ENCODE measurements around the gene TSPAN4.

Gene TSPAN4

DNA sequence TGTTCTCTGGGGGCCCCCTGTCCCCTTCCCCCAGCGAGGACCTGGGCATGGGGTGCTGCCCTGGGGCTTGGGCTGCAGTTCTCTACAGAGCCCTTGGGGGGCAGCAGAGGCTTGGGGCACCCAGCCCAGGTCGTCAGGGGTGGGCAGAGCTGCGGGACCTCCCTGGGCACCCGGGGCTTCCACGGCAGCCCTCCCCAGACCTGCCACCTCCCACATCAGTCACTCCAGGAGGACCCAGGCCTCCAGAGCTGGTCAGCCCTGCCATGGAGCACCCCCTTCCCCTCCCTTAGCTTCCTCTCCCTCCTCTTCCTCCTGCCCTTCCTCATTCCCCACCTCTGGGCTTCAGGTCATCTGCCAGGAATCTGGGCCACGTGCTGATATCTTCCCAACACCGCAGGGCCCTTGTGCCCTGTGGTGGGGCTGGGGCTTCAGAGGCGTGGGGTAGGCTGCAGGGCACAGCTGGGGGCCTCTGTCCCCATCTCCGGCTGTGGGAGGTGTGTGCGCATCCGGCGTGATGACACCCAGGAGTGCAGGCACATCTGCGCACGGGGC is 5.8 kb downstream of the TSPAN4 start:
- DNase-seq (ENCODE audit: low spot score) (no peak), FAIRE-seq (no peak)

- DNase-seq (ENCODE audit: low spot score) (no peak), FAIRE-seq (no peak)
Observed at GRCh38 chr11:849104-849824, 6.6 kb downstream of the TSPAN4 start.

GRCh38 chr11:849951-850774 is 7.5 kb downstream of the TSPAN4 start:
- DNase-seq (ENCODE audit: low spot score) (no peak), FAIRE-seq (no peak)

GRCh38 chr11:850775-851763 is 8.4 kb downstream of the TSPAN4 start:
- DNase-seq (ENCODE audit: low spot score): no peak
- FAIRE-seq: no peak

DNA sequence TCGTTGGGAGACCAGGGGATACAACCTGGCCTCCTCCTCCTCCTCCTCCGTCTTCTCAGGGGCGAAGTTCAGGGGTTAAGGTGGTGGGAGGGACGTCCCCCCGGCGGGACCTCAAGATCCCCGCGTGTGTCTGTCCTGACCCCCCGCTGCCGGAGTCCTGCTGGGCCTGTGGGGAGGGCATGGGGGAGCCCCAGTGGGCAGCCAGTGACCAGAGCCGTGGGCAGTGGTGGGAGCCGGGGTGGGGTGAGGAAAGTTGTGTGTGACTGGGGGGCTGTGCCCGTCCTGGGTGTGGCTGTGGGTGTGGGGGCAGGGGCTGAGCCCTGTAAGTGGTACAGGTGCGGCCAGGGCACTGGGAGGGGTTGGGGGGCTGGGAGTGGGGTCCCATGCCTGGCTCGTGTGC is 10.1 kb downstream of the TSPAN4 start:
- FAIRE-seq (no peak), DNase-seq (ENCODE audit: low spot score) (no peak)

DNA sequence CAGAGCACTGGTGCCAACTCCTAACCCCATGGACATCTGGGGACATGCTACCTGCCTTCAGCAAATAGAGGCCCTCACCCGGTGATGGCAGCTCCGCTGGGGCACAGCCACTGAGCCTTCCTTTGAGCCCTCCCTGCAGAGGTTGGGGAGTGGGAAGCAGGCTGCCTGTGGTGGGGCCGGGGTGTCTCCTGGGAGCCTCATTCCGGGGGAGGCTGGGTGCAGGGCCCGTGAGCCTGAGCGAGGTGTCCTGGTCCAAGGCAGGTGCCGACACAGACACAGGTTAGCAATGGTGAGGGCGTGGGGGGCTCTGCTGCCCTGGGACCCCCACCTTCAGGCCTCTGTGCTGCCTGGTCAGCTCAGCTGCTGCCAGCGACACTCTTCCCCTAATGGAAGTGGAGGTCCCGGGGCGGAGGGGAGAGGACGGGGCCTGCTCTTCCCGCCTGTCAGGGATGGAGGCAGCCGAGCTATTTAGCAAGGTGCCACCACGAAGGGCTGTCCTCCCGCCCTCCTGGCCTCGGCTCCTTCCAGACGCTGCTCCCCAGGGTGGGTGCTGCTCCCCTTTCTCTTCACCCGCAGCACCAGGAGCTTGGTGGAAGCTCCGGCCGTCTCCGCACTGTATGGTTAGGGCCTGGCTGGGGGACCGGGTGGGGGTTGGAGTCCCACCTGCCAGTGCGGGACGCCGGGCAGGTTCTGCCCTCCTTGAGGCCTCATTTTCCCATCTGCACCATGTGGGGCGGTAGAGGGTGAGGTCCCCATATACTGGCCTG is 11.2 kb downstream of the TSPAN4 start:
- no peak for FAIRE-seq
- DNase-seq (ENCODE audit: low spot score): no peak

DNA sequence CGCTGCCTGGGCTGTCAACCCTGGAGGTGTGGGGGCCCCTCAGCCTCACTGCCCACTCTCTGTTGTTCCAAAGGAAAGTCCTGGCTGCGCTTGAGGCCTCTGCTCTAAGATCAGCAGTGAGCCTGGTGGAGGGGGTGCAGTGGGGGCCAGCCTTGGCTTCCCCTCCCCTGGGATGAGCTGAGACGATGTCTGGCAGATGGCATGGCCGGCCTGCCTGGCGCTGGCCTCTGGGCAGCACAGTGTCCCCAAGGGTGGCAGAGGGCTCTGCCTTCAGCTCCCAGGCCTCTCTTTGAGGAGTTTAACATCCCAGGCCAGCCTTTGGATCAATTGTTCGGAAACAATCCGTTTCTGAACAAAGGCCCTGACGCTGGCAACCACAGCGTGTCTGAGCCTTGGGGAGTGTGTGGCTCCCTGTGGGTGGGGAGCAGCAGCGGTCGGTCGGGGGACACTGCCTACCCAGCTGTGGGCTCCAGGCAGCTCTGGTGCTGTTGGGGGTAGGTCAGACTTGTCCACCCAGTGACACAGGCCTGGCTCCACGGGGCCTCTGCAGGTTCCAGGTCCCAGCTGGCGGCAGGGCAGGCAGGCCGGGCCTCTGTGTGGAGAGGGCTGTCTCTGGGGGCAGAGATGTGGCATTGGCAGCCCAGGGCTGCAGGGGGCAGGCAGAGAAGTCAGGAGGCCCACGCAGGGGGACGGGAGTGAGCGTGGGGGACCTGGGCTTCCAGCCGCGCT is 12.1 kb downstream of the TSPAN4 start:
- FAIRE-seq: no peak
- no peak for DNase-seq (ENCODE audit: low spot score)

DNA sequence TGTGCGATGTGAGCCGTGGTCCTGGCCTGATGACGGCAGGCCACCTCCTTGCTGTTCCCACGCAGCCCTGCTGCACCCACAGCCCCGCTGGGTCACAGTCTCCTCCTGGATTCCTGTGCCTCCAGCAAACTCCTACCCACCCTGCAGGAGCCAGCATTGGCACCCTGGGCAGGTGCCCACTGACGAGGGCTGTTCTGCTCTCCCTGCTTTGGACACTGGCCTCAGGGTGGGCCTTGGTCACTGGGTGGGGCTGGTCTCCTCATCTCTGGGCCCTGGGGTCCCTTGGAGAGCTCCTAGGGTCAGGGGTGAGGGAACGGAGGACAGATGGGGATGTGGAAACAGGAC is 12.7 kb downstream of the TSPAN4 start:
- DNase-seq (ENCODE audit: low spot score) (no peak), FAIRE-seq (no peak)

DNA sequence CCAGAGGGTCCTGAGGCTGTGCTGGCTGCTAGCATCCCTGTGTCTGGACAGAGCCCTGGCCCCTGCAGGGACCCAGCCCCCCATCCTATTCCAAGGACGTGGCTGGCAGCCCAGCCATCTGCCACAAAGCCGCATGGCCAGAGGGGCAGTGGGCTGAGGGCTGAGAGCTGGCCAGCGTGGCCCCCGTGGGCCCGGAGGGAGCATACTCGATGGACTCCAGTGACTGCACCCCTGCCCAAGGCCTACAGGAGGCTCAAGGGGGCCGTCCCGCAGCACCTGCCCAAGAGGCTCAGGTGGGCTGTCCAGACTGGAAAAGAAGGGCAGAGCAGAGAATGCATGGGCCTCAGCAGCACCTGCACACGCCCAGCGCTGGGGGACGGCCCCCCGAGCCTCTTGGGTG is 13.1 kb downstream of the TSPAN4 start:
- no peak for DNase-seq (ENCODE audit: low spot score)
- no peak for FAIRE-seq

DNA sequence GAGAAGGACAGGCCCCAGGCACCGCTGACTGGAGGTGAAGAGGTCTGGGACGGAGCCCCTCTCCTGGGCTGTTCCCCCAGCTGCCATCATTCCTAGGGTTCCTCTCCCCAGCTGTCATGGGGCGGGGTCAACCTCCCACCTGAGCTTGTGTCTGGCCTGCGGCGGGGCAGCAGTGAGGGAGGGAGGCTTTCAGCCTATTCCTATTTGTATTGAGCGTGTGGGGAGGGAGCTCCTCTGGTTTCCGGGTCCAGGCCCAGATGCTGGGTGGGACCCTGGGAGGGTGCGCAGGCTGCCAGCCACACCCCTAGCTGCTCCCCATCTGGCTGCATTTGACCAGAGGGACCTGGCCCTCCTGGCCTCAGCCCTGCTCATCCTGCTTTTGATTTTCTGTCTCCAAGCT is 13.7 kb downstream of the TSPAN4 start:
- FAIRE-seq: no peak

GRCh38 chr11:858053-858761 is 15.6 kb downstream of the TSPAN4 start:
- no peak for FAIRE-seq
- DNase-seq (ENCODE audit: low spot score): no peak

More for the DNA sequence above, 13.7 kb downstream of the TSPAN4 start:
- DNase-seq (ENCODE audit: low spot score): no peak

DNA sequence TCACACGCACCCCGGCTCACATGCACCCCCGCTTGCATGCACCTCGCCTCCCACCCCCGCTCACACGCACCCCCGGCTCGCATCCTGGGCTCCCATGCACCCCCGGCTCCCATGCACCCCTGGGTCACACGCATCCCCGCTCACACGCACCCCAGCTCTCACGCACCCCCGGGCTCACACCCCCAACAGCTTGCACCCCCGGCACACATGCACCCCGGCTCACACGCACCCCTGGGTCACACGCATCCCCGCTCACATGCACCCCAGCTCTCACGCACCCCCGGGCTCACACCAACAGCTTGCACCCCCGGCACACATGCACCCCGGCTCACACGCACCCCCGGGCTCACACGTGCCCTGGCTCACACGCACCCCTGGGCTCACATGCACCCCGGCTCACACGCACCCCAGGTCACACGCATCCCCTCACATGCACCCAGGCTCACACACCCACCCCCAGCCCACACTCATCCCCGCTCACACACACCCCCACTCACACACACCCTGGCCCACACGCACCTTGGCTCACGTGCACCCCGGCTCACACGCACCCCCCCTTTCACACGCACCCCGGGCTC is 16.2 kb downstream of the TSPAN4 start:
- no peak for FAIRE-seq

GRCh38 chr11:859394-860131 is 16.9 kb downstream of the TSPAN4 start:
- DNase-seq (ENCODE audit: low spot score) (no peak), FAIRE-seq (no peak)

More for the DNA sequence above, 16.2 kb downstream of the TSPAN4 start:
- DNase-seq (ENCODE audit: low spot score): no peak

DNA sequence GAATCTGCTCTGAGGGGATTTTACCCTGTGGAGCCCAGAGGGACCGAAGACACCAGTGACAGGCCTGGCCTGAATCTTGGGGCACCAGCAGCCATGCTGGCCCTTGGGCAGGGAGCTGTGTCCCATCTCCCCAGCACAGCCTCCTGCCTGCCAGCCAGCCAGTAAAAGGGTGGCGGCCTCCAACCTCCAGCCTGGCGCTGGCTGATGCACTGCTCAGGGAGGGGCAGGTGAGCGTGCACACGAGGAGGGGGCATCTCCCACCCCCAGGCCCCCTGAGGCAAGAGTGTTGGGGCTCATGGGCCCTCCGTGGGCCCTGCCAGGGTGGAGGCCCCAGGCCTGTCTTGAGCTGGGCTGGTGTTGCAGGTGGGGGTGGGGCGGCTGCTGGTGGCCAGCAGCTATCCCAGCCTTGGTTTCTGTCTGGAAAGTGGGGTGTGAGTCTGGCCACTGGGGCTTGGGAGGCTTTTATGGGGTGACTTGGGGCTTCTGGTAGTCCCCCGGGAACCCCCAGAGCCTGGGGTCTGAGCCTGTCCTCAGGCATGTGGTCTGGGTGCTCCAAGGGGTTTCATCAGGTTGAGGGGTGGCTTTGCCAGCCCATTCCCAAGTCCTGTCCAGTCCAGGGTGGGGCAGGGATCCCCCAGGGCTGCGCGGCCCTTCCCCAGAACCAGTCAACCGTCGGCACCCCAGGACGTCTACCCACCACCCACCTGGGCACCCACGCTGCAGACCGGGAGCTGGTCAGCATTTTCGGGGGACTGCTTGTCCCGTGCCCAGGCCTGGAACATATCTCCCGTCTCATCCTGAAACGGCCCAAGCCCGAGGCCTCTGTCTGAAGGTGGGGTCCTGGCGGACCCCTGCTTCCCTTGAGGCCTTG is 17.8 kb downstream of the TSPAN4 start:
- FAIRE-seq: no peak
- no peak for DNase-seq (ENCODE audit: low spot score)

- FAIRE-seq: no peak
- DNase-seq (ENCODE audit: low spot score): no peak
Observed at GRCh38 chr11:861105-861479, 18.4 kb downstream of the TSPAN4 start.

- DNase-seq (ENCODE audit: low spot score) (no peak), FAIRE-seq (no peak)
Observed at GRCh38 chr11:862081-862661, 19.5 kb downstream of the TSPAN4 start.

GRCh38 chr11:862696-863022 is 20.0 kb downstream of the TSPAN4 start:
- DNase-seq (ENCODE audit: low spot score): no peak
- no peak for FAIRE-seq

All from RCC 7860 (cell line).